Adipose tissue (tissue), 3 donors: Measurements from ENCODE around the gene TMPRSS2. TPM values are rescaled to one million over a fixed set of nuclear protein-coding genes. Genes with fewer than 3 reads are reported as not detected.
A peak's percentile ranks its signal among the peaks of the same experiment; 100 is the strongest.
"Not testable (repeated sequence)": the region's sequence is repeated elsewhere in the genome, so short reads cannot be mapped to it uniquely, and the experiment has no call there.

Experiments used
- H3K27ac ChIP-seq: one replicate; pipeline ENCODE4 v1.5.1; 2013; ENCODE audit warnings: low read depth, low read length
- WGBS, 3 donors: extraction: QIAGEN DNeasy Blood & Tissue Kit; methylation state at CpG; one replicate each; pipeline ENCODE4 v1.1.7; 2013; 5-methylcytosine and 5-hydroxymethylcytosine counted together
- polyA plus RNA-seq, 3 donors: library from polyadenylated mRNA; stranded (reverse); fragments of 200-250 nt; gene quantifications; one replicate each; pipeline ENCODE4 v1.2.3, GENCODE V29; 2013
- donor health status: healthy with polysubstance abuse.
- donor health status: Bipolar disorder and iron deficiency.
- donor health status: healthy.

The TMPRSS2 gene
- polyA plus RNA-seq, 3 donors = 0.11 to 111 (median 11.1) TPM

- WGBS, 3 donors = 3 to 5% (median 5%) methylated on average over 54 of the region's 54 CpGs
- H3K27ac ChIP-seq = peak overlapping the region; percentile 72
Observed at GRCh38 chr21:41419921-41420862, 87.8 kb downstream of the TMPRSS2 start.

- WGBS, 3 donors = 92 to 94% (median 92%) methylated on average over 11 of the region's 11 CpGs
- H3K27ac ChIP-seq = peak overlapping the region; percentile 5
Observed at GRCh38 chr21:41418956-41419680, 88.8 kb downstream of the TMPRSS2 start.

DNA sequence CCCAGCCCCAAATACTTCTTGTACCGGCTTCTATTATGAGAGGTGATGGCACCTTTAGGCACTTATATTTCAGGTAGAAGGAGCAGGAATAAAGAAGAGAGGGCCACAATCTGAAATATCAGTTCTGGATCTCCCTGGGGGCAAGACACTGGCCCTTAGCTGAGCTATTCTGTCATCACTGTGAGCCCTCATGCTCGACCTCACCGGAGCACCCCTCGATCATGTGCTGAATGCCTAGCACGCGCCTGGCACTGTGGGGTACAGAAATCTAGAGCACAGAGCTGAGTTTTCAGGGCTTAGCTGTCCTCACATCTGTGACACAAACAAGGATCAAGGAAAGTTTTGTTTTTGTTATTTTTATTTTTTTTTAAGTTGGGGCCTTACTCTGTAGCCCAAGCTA, 89.6 kb downstream of the TMPRSS2 start:
- H3K27ac ChIP-seq = no peak overlapping the region
- 94 to 96% (median 95%) methylated on average over 6 of the region's 6 CpGs for WGBS, 3 donors

GRCh38 chr21:41417505-41417904, 90.5 kb downstream of the TMPRSS2 start:
- H3K27ac ChIP-seq = not testable (repeated sequence)
- WGBS, 3 donors = 86 to 92% (median 92%) methylated on average over 2 of the region's 2 CpGs

Other genes with a start within 250 kb of the TMPRSS2 start
- 10 to 100 TPM in 1 of 3 donors, 1 to 10 TPM in 2; 4.4 to 53.6 (median 6.8) TPM for gene FAM3B, start 191.4 kb downstream of the TMPRSS2 start, polyA plus RNA-seq
- gene MX2, start 146.1 kb downstream of the TMPRSS2 start, polyA plus RNA-seq = 10 to 100 TPM in 2 of 3 donors, 1 to 10 TPM in 1; 2.4 to 13.8 (median 12.6) TPM
- 10 to 100 TPM in 2 of 3 donors, 1 to 10 TPM in 1; 8.8 to 23.6 (median 12.3) TPM for gene MX1, start 81.9 kb downstream of the TMPRSS2 start, polyA plus RNA-seq